Mesothelial cell of epicardium (in vitro differentiated cells): ENCODE measurements around the gene KPNB1. TPM values are rescaled to one million over a fixed set of nuclear protein-coding genes. Genes with fewer than 3 reads are reported as not detected.

ENCODE experiments used
- DNase-seq, 2 experiments: peaks; one replicate each; pipeline ENCODE4 v3.0.0; 2021; ENCODE audit warnings: low spot score in 2 of 2; ENCODE audit not compliant: unreplicated experiment in 2 of 2
- H3K27ac Mint-ChIP-seq: 2 replicates; pipeline ENCODE4 v1.8.0; 2021; ENCODE audit warnings: mixed read lengths
- H3K27me3 Mint-ChIP-seq: 2 replicates; pipeline ENCODE4 v1.8.0; 2021; ENCODE audit warnings: low read depth, mixed read lengths
- H3K36me3 Mint-ChIP-seq: 2 replicates; pipeline ENCODE4 v1.8.0; 2021; ENCODE audit warnings: mixed read lengths
- H3K4me1 Mint-ChIP-seq: 2 replicates; pipeline ENCODE4 v1.8.0; 2021; ENCODE audit warnings: mixed read lengths
- H3K4me3 Mint-ChIP-seq: 2 replicates; pipeline ENCODE4 v1.8.0; 2021; ENCODE audit warnings: mild to moderate bottlenecking, moderate library complexity, mixed read lengths
- H3K9me3 Mint-ChIP-seq: 2 replicates; pipeline ENCODE4 v1.8.0; 2021; ENCODE audit warnings: mixed read lengths
- total RNA-seq: library from RNA; stranded (reverse); gene quantifications from 3 replicates; pipeline ENCODE4 v1.2.1, GENCODE V29; 2021
- TF ChIP-seq, protein P1 (sequence below): fragments of 200-600 bp; sonication (generic); IDR thresholded peaks from one replicate; pipeline ENCODE4 v1.5.0; 2021; ENCODE audit warnings: antibody characterized with exemption; ENCODE audit not compliant: unreplicated experiment

Gene KPNB1
- total RNA-seq, 1 donor from 2014 or later, result 302 TPM

DNA sequence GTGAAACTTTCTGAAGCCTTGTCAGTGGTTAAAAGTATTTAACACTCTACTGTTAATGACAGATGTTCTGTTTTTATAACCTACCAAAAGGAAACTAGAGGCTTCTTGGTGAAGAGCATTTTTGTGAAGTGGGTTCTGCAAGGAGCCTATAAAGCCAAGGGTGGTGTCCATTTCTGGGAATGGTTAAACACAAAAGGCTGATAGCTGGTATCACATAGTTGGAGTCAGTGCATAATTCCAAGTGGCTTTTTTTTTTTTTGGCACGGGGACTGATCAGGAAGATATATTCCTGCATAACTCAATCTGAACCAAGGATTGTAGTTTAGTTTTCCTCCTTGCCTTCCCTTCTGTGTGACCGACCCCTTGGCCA lies 27.6 kb upstream of the KPNB1 start:
- no peaks in the 10 kb centered on the region for H3K27me3 Mint-ChIP-seq
- H3K36me3 Mint-ChIP-seq, result peaks cover 28% of the 10 kb centered on the region
- no peak overlapping the region for H3K4me3 Mint-ChIP-seq
- peaks cover 17% of the 10 kb centered on the region for H3K4me1 Mint-ChIP-seq
- H3K9me3 Mint-ChIP-seq, result no peaks in the 10 kb centered on the region
- peak overlapping the region; percentile 90 for H3K27ac Mint-ChIP-seq
- TF ChIP-seq, protein P1, sequence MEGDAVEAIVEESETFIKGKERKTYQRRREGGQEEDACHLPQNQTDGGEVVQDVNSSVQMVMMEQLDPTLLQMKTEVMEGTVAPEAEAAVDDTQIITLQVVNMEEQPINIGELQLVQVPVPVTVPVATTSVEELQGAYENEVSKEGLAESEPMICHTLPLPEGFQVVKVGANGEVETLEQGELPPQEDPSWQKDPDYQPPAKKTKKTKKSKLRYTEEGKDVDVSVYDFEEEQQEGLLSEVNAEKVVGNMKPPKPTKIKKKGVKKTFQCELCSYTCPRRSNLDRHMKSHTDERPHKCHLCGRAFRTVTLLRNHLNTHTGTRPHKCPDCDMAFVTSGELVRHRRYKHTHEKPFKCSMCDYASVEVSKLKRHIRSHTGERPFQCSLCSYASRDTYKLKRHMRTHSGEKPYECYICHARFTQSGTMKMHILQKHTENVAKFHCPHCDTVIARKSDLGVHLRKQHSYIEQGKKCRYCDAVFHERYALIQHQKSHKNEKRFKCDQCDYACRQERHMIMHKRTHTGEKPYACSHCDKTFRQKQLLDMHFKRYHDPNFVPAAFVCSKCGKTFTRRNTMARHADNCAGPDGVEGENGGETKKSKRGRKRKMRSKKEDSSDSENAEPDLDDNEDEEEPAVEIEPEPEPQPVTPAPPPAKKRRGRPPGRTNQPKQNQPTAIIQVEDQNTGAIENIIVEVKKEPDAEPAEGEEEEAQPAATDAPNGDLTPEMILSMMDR, result no peak
- DNase-seq, result no peak

- H3K36me3 Mint-ChIP-seq, result peaks cover 16% of the 10 kb centered on the region
- TF ChIP-seq, protein P1, result no peak
- no peak overlapping the region for H3K27ac Mint-ChIP-seq
- no peak overlapping the region for H3K4me3 Mint-ChIP-seq
- no peak for DNase-seq
- no peaks in the 10 kb centered on the region for H3K27me3 Mint-ChIP-seq
- no peaks in the 10 kb centered on the region for H3K9me3 Mint-ChIP-seq
- H3K4me1 Mint-ChIP-seq, result peaks cover 17% of the 10 kb centered on the region
Observed at GRCh38 chr17:47624727-47625068, 25.0 kb upstream of the KPNB1 start.

DNA sequence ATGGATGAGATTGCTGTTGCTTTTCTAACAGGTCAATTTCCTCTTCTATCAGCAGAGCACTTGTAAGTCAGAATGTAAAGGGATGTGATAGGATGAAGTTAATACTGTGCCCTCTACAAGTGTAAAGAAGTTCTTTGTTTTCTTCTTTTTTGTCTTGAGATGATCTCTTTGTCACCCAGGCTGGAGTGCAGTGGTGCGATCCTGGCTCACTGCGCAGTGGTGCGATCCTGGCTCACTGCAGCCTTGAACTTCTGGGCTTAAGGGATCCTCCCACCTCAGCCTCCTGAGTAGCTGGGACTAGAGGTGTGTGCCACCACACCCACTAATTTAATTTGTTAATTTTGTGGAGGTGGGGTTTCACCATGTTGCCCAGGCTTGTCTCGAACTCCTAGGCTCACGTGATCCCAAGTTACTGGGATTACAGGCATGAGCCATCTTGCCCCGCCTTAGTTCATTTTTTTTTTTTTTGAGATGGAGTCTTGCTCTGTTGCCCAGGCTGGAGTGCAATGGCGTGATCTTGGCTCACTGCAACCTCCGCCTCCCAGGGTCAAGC lies 21.6 kb upstream of the KPNB1 start:
- Mint-ChIP-seq H3K4me1 (no peaks in the 10 kb centered on the region), H3K27me3 (no peaks in the 10 kb centered on the region), H3K9me3 (no peaks in the 10 kb centered on the region), H3K27ac (no peak overlapping the region), H3K4me3 (no peak overlapping the region), H3K36me3 (peaks cover 12% of the 10 kb centered on the region)
- TF ChIP-seq, protein P1, result no peak
- DNase-seq, result no peak

DNA sequence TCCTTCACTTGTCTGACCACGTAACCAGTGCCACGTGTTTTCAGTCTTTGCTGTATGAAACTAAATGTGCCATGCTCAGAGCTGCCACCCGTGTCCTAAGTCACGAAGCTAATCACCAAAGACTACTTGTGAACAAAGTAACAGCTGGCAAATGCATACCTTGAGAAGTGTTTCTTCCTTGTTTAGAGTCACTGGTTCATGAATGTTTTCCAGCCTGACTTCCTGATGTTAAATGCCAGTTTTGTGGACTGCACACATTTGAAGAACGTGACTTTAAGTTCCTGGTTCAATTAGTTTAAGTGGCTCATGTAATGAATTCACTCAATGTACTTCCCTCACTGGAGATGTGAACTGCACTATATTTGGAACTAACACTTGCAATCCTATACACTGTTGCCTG lies 19.9 kb upstream of the KPNB1 start:
- no peak for DNase-seq
- no peak overlapping the region for H3K4me3 Mint-ChIP-seq
- H3K27ac Mint-ChIP-seq, result no peak overlapping the region
- TF ChIP-seq, protein P1, result no peak
- peaks cover 10% of the 10 kb centered on the region for H3K36me3 Mint-ChIP-seq
- no peaks in the 10 kb centered on the region for H3K9me3 Mint-ChIP-seq
- no peaks in the 10 kb centered on the region for H3K27me3 Mint-ChIP-seq
- no peaks in the 10 kb centered on the region for H3K4me1 Mint-ChIP-seq

DNA sequence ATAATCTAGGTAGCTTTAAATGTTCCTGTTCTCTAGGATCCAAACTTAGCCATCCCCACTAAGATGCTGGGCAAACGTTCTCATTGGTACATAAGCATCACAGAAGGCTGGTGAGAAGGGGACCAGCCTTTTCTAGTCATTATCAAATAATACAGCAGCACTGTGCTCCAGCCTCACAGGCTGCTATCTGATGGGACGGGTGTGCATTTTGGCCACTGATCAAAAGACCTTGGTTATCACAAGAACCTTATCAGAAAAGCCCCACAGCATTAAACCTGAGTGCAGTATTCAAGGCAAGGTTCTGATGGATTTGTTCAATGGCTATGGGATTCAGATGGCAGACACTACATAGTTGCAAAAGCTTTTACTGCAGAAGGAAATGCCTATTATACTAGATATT lies 19.1 kb upstream of the KPNB1 start:
- H3K27me3 Mint-ChIP-seq, result no peaks in the 10 kb centered on the region

More for the DNA sequence above, 19.1 kb upstream of the KPNB1 start:
- no peak for DNase-seq
- H3K9me3 Mint-ChIP-seq, result no peaks in the 10 kb centered on the region
- no peak overlapping the region for H3K27ac Mint-ChIP-seq
- peaks cover 7% of the 10 kb centered on the region for H3K36me3 Mint-ChIP-seq
- no peaks in the 10 kb centered on the region for H3K4me1 Mint-ChIP-seq
- H3K4me3 Mint-ChIP-seq, result no peak overlapping the region
- TF ChIP-seq, protein P1, result no peak
